K562 (cell line): Measurements from ENCODE around the gene FETUB.

Source experiments
- GABPB1 ChIP-seq: sonication (generic); formaldehyde crosslinking; IDR thresholded peaks from 2 replicates; pipeline ENCODE4 v1.8.0; 2022; ENCODE audit warnings: mild to moderate bottlenecking, missing genetic modification reagents
- RCOR1 ChIP-seq, 2 experiments: IDR thresholded peaks; 2 replicates each; pipeline ENCODE4 v1.6.1; 2012; ENCODE audit warnings: low read depth in 2 of 2, low read length in 2 of 2, borderline replicate concordance in 1 of 2, improper control_type of control experiment in 1 of 2
- ZNF121 ChIP-seq: sonication (generic); formaldehyde crosslinking; conservative IDR thresholded peaks from 2 replicates; pipeline ENCODE4 v1.8.0; 2022; ENCODE audit warnings: missing genetic modification reagents

- no peak for TF ChIP-seq RCOR1 (IDR thresholded peaks at IDR 0.05; ENCODE audit: borderline replicate concordance in 1 of 2, low read depth in 2 of 2, low read length in 2 of 2)
- TF ChIP-seq GABPB1 (CRISPR knock-in tag): no peak
- TF ChIP-seq ZNF121 (CRISPR knock-in tag): no peak
These were observed 31.5 kb upstream of the FETUB start for GRCh38 chr3:186608624-186609215.
